CD8-positive, alpha-beta memory T cell (primary cell): Measurements from ENCODE around the gene MDFI. TPM values are rescaled to one million over a fixed set of nuclear protein-coding genes. Genes with fewer than 3 reads are reported as not detected.
A peak's percentile ranks its signal among the peaks of the same experiment; 100 is the strongest.

Experiments
- CTCF ChIA-PET: fragments of 350-600 bp; sonication (Branson Sonifier 250); formaldehyde crosslinking; loops from one replicate; lab custom pipeline; 2021; ENCODE audit warnings: antibody characterized with exemption; lab: Charles Lee
- POLR2A ChIA-PET: fragments of 350-600 bp; sonication (Branson Sonifier 250); formaldehyde crosslinking; loops from one replicate; lab custom pipeline; 2021; ENCODE audit warnings: antibody characterized with exemption; lab: Charles Lee
- DNase-seq, 5 donors: peaks; one replicate each; pipeline versions ENCODE4 v3.0.0 to v3.0.0-alpha.2; 2020 to 2022; ENCODE audit warnings: mixed read lengths in 1 of 5
- H3K27ac ChIP-seq: one replicate; pipeline ENCODE4 v1.7.0; 2013; ENCODE audit warnings: low read depth, mild to moderate bottlenecking, low read length, moderate library complexity
- H3K27me3 ChIP-seq: 2 replicates; pipeline ENCODE4 v1.7.0; 2013; ENCODE audit warnings: low read length, mild to moderate bottlenecking; ENCODE audit not compliant: insufficient read depth, poor library complexity, severe bottlenecking
- H3K36me3 ChIP-seq: 2 replicates; pipeline ENCODE4 v1.7.0; 2013; ENCODE audit warnings: mild to moderate bottlenecking, low read length, moderate library complexity; ENCODE audit not compliant: insufficient read depth
- H3K4me1 ChIP-seq: 2 replicates; pipeline ENCODE4 v1.7.0; 2013; ENCODE audit warnings: mild to moderate bottlenecking, low read length, moderate library complexity; ENCODE audit not compliant: insufficient read depth
- H3K4me3 ChIP-seq: 2 replicates; pipeline ENCODE4 v1.7.0; 2013; ENCODE audit warnings: mild to moderate bottlenecking, low read length
- H3K9me3 ChIP-seq: 2 replicates; pipeline ENCODE4 v1.7.0; 2013; ENCODE audit warnings: mild to moderate bottlenecking, low read length
- H3K27ac Mint-ChIP-seq, 8 donors: one replicate each; pipeline ENCODE4 v1.8.0; 2020 to 2021; ENCODE audit warnings: mixed read lengths in 8 of 8, mild to moderate bottlenecking in 6 of 8, inconsistent platforms in 3 of 8, moderate library complexity in 3 of 8
- H3K27me3 Mint-ChIP-seq, 2 donors: one replicate each; pipeline ENCODE4 v1.8.0; 2020 to 2021; ENCODE audit warnings: mixed read lengths in 2 of 2, mild to moderate bottlenecking in 1 of 2, moderate library complexity in 1 of 2
- H3K36me3 Mint-ChIP-seq, 3 donors: one replicate each; pipeline ENCODE4 v1.8.0; 2020 to 2021; ENCODE audit warnings: mixed read lengths in 3 of 3, inconsistent platforms in 1 of 3, mild to moderate bottlenecking in 1 of 3
- H3K4me1 Mint-ChIP-seq, 3 donors: one replicate each; pipeline ENCODE4 v1.8.0; 2020 to 2021; ENCODE audit warnings: mixed read lengths in 3 of 3, inconsistent platforms in 1 of 3, mild to moderate bottlenecking in 1 of 3
- H3K4me3 Mint-ChIP-seq, 7 donors: one replicate each; pipeline ENCODE4 v1.8.0; 2020 to 2021; ENCODE audit warnings: mixed read lengths in 7 of 7, mild to moderate bottlenecking in 6 of 7, moderate library complexity in 4 of 7, inconsistent platforms in 2 of 7
- H3K9me3 Mint-ChIP-seq, 5 donors: one replicate each; pipeline ENCODE4 v1.8.0; 2020 to 2022; ENCODE audit warnings: mixed read lengths in 5 of 5, mild to moderate bottlenecking in 3 of 5, moderate library complexity in 2 of 5, inconsistent platforms in 1 of 5
- polyA plus RNA-seq: library from polyadenylated mRNA; unstranded; fragments of 300-500 nt; fragmentation: Illumina TruSeq; gene quantifications from one replicate; pipeline ENCODE4 v1.2.3, GENCODE V29; 2021
- total RNA-seq, 2 experiments: library from RNA; stranded (reverse); gene quantifications; one replicate each; pipeline ENCODE4 v1.2.3, GENCODE V29; 2021

MDFI gene
- total and polyA plus RNA-seq, 3 experiments from 2014 or later = not detected

- H3K4me1 ChIP-seq = peaks cover 8% of the 10 kb centered on the region
- ChIA-PET CTCF (interaction anchor here (2.6 kb wide), 1 partner anchor 85 kb away, joined by 10 read pairs; no protein-coding TSS in a partner anchor), POLR2A (no interaction called here)
- H3K27ac ChIP-seq = no peak overlapping the region
- H3K4me3 ChIP-seq = no peak overlapping the region
- H3K4me1 Mint-ChIP-seq = peaks cover 5 to 11% (median 6%) of the 10 kb centered on the region in 3 donors
- no peaks in the 10 kb centered on the region for H3K9me3 ChIP-seq
- H3K4me3 Mint-ChIP-seq = no peak overlapping the region
- no peak overlapping the region for H3K27ac Mint-ChIP-seq
- H3K36me3 Mint-ChIP-seq = peaks cover 0 to 20% (median 0%) of the 10 kb centered on the region in 3 donors
- no peak for DNase-seq
- H3K27me3 ChIP-seq = peaks cover 9% of the 10 kb centered on the region
- H3K36me3 ChIP-seq = no peaks in the 10 kb centered on the region
- H3K27me3 Mint-ChIP-seq = peaks cover 0 to 7% of the 10 kb centered on the region in 2 donors
- H3K9me3 Mint-ChIP-seq = no peaks in the 10 kb centered on the region
Measured at GRCh38 chr6:41599015-41599851, 39.0 kb upstream of the MDFI start.

DNA sequence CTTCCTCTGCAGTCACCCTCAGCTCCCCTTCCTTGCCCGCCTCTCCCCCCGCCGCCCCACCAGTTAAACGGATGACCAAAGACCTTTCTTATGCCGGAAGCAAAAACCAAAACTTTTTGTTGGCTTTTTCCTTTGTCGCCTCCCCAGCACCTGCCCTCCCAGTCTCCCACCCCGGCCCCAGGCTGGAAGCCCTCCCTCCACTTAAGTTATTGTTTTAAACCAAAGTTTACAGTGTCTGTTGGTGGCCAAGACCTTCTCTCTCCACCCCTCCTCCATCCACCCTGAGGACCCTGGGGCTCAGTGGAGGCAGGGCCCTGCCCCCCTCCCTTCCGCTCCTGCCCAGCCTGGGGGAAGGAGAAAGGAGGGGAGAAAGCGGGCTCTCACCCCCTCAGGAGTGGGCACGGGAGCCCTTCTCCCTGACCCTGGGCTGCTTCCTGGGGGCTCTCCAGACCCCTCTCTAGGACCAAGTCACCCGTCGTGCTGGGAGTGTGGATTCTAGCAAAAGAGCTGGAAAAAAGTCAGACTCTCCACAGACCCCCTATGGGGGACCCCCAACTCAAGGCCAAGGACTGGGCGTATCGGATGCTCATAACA is 38.3 kb upstream of the MDFI start:
- Mint-ChIP-seq H3K27ac (no peak overlapping the region), H3K36me3 (peaks cover 0 to 18% (median 0%) of the 10 kb centered on the region in 3 donors), H3K27me3 (peaks cover 0 to 7% of the 10 kb centered on the region in 2 donors), H3K4me3 (no peak overlapping the region), H3K9me3 (no peaks in the 10 kb centered on the region), H3K4me1 (peaks cover 5 to 11% (median 6%) of the 10 kb centered on the region in 3 donors)
- peaks cover 9% of the 10 kb centered on the region for H3K27me3 ChIP-seq
- DNase-seq = no peak
- ChIA-PET CTCF (no interaction called here), POLR2A (no interaction called here)
- no peak overlapping the region for H3K27ac ChIP-seq
- H3K36me3 ChIP-seq = no peaks in the 10 kb centered on the region
- no peak overlapping the region for H3K4me3 ChIP-seq
- H3K4me1 ChIP-seq = peaks cover 8% of the 10 kb centered on the region
- H3K9me3 ChIP-seq = no peaks in the 10 kb centered on the region

DNA sequence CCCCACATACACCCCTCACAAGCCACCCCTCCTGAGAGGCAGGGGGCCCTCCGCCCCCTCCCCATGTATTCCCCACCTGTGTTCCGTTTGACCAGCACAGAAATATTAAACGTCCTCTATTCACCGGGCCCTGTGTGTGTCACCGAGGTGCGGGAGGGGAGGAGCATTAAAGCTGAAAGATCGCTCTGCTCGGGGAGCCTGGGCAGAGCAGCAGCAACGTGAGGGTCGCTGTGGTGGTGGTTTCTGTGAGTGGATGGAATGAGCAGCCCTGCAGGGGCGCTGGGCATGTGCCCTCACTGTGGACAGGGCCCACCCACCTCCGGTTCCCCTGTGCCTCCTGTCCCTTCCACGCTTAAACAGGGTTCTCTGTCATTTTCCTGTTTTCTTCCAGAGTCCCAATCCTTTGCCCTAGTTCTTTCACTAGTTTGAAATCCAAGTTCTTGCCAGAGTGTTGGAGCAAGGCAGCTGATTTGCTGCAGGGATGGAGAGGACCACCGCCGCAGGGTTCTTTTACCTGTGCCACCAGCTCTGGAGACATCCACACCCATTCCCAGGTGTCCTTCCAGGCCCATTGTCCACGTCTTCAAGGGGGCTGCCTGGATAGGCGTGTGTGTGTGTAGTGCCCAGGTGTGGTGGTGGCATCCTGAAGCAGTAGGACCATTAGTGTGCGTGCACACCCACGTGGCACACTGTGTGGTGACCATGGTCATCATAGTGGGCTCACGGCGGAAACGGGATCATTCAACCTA is 37.6 kb upstream of the MDFI start:
- Histone ChIP-seq H3K4me3 (no peak overlapping the region), H3K9me3 (no peaks in the 10 kb centered on the region), H3K27me3 (peaks cover 9% of the 10 kb centered on the region), H3K36me3 (no peaks in the 10 kb centered on the region), H3K4me1 (peaks cover 8% of the 10 kb centered on the region), H3K27ac (no peak overlapping the region)
- DNase-seq = no peak
- Mint-ChIP-seq H3K4me1 (peaks cover 5 to 11% (median 6%) of the 10 kb centered on the region in 3 donors), H3K27ac (peak overlapping the region in 1 of 8 donors; percentile 33), H3K36me3 (peaks cover 0 to 16% (median 0%) of the 10 kb centered on the region in 3 donors), H3K27me3 (peaks cover 0 to 9% of the 10 kb centered on the region in 2 donors), H3K9me3 (no peaks in the 10 kb centered on the region), H3K4me3 (no peak overlapping the region)
- ChIA-PET POLR2A (no interaction called here), CTCF (interaction anchor here (0.8 kb wide), 1 partner anchor 34 kb away, joined by 3 read pairs; no protein-coding TSS in a partner anchor)

GRCh38 chr6:41601248-41601549 is 37.1 kb upstream of the MDFI start:
- no peaks in the 10 kb centered on the region for H3K36me3 ChIP-seq
- no peak overlapping the region for H3K27ac ChIP-seq
- Mint-ChIP-seq H3K4me1 (peaks cover 5 to 11% (median 6%) of the 10 kb centered on the region in 3 donors), H3K36me3 (peaks cover 0 to 16% (median 0%) of the 10 kb centered on the region in 3 donors), H3K4me3 (no peak overlapping the region), H3K27me3 (peaks cover 0 to 12% of the 10 kb centered on the region in 2 donors), H3K27ac (peak overlapping the region in 1 of 8 donors; percentile 33), H3K9me3 (no peaks in the 10 kb centered on the region)
- no peak for DNase-seq
- no peak overlapping the region for H3K4me3 ChIP-seq
- H3K9me3 ChIP-seq = no peaks in the 10 kb centered on the region
- ChIA-PET CTCF (interaction anchor here (0.8 to 3.6 kb wide), 2 partner anchors 34 to 80 kb away, joined by 3 to 17 read pairs; no protein-coding TSS in a partner anchor), POLR2A (no interaction called here)
- H3K4me1 ChIP-seq = peaks cover 8% of the 10 kb centered on the region
- peaks cover 9% of the 10 kb centered on the region for H3K27me3 ChIP-seq

GRCh38 chr6:41602422-41602743 is 35.9 kb upstream of the MDFI start:
- no peak overlapping the region for H3K27ac ChIP-seq
- Mint-ChIP-seq H3K9me3 (no peaks in the 10 kb centered on the region), H3K4me1 (peaks cover 5 to 11% (median 6%) of the 10 kb centered on the region in 3 donors), H3K27me3 (peaks cover 0 to 14% of the 10 kb centered on the region in 2 donors), H3K4me3 (no peak overlapping the region), H3K36me3 (peaks cover 0 to 7% (median 0%) of the 10 kb centered on the region in 3 donors), H3K27ac (no peak overlapping the region)
- H3K36me3 ChIP-seq = no peaks in the 10 kb centered on the region
- peaks cover 8% of the 10 kb centered on the region for H3K4me1 ChIP-seq
- peaks cover 9% of the 10 kb centered on the region for H3K27me3 ChIP-seq
- ChIA-PET POLR2A (no interaction called here), CTCF (interaction anchor here (0.7 to 3.6 kb wide), 10 partner anchors 8 to 945 kb away, joined by 3 to 30 read pairs (median 3); no protein-coding TSS in a partner anchor)
- no peak overlapping the region for H3K4me3 ChIP-seq
- no peaks in the 10 kb centered on the region for H3K9me3 ChIP-seq
- DNase-seq = no peak

GRCh38 chr6:41602864-41603608 is 35.2 kb upstream of the MDFI start:
- peaks cover 9% of the 10 kb centered on the region for H3K27me3 ChIP-seq
- peak; percentile 56 to 81 (median 63) for DNase-seq
- no peaks in the 10 kb centered on the region for H3K9me3 ChIP-seq
- Mint-ChIP-seq H3K9me3 (no peaks in the 10 kb centered on the region), H3K27ac (no peak overlapping the region), H3K36me3 (peaks cover 0 to 7% (median 0%) of the 10 kb centered on the region in 3 donors), H3K4me1 (peaks cover 5 to 11% (median 6%) of the 10 kb centered on the region in 3 donors), H3K27me3 (peaks cover 0 to 14% of the 10 kb centered on the region in 2 donors), H3K4me3 (peak overlapping the region in 1 of 7 donors; percentile 23)
- H3K36me3 ChIP-seq = no peaks in the 10 kb centered on the region
- peak overlapping the region; percentile 19 for H3K4me3 ChIP-seq
- CTCF ChIA-PET = interaction anchor here (0.6 to 3.6 kb wide), 12 partner anchors 9 to 944 kb away, joined by 3 to 30 read pairs (median 3); no protein-coding TSS in a partner anchor
- no peak overlapping the region for H3K27ac ChIP-seq
- POLR2A ChIA-PET = no interaction called here
- H3K4me1 ChIP-seq = peaks cover 8% of the 10 kb centered on the region

DNA sequence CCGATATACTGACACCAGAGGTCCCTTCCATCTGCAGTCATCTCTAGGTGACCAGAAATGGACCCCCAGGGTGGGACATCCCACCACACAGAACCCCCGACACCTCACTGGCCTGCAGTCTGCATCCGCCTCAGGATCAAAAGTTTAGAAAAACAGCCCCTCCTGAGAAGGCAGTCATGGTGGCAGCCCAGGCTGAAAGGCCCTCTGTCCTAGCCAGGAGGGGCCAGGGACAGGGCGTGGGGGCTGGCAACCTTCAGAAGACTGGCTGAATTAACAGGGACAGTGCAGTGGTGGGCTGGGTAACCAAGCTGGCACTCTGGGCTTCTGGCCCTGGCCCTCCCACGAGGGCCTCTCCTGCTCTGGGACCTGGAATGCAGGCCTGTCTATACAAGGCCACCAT is 34.3 kb upstream of the MDFI start:
- Mint-ChIP-seq H3K36me3 (peaks cover 0 to 4% (median 0%) of the 10 kb centered on the region in 3 donors), H3K27me3 (peaks cover 2 to 14% of the 10 kb centered on the region in 2 donors), H3K4me1 (peaks cover 5 to 11% (median 6%) of the 10 kb centered on the region in 3 donors), H3K4me3 (no peak overlapping the region), H3K27ac (no peak overlapping the region), H3K9me3 (no peaks in the 10 kb centered on the region)
- no peak for DNase-seq
- POLR2A ChIA-PET = no interaction called here
- Histone ChIP-seq H3K36me3 (no peaks in the 10 kb centered on the region), H3K4me1 (peaks cover 8% of the 10 kb centered on the region), H3K4me3 (no peak overlapping the region), H3K27ac (no peak overlapping the region), H3K9me3 (no peaks in the 10 kb centered on the region), H3K27me3 (peaks cover 9% of the 10 kb centered on the region)
- CTCF ChIA-PET = interaction anchor here (0.8 to 3.6 kb wide), 3 partner anchors 77 to 179 kb away, joined by 3 to 30 read pairs (median 17); no protein-coding TSS in a partner anchor
